ENCODE measurements around the gene WDFY1.

Gene WDFY1

GRCh38 chr2:223935459-223936125 lies 9.5 kb downstream of the WDFY1 start:
- H3K27ac ChIP-seq: no peak overlapping the region
- TF ChIP-seq CTCF (conservative IDR thresholded peaks at IDR 0.05): no peak

- no peak for TF ChIP-seq CTCF (conservative IDR thresholded peaks at IDR 0.05)
- no peak overlapping the region for H3K27ac ChIP-seq
Measured at GRCh38 chr2:223934870-223935269, 10.3 kb downstream of the WDFY1 start.

DNA sequence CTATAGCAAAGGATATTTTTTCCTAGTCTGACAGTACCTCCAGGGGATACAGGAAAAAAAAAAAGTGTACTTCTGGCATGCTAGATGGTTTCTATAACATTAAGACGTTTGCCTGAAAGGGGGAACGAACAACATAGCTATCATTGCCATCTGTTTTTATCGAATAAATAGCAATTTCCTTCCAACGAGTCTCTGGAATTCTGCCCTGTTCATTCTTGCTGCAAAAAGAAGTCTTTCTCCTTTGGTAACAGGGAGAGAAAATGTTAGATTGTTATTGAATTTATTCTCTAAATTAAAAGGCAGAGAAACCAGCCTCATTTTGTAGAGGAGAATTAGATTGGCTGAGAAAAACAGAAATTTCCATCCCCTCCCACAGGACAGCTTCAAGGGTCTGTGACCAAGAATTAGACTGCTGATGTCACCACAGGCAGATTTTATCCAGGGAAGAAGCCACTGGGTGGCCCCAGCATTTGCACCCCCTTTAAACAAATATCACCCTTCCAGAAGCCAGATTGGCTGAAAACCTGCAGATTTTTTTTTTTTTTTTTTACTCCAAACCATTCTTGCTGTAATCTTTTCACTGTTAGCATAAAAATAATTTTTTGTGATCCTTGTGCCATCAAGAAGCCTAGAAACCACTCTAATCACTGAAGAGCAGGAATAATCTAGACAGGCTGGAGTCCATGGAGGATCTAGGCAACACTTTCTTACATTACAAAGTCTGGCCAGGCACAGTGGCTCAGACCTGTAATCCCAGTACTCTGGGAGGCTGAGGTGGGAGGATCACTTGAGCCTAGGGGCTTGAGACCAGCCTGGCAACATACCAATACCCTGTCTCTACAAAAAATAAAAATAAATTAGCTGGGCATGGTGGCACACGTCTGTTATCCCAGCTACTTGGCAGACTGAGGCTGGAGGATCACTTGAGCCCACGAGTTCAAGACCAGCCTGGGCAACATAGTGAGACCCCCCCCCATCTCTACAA lies 12.0 kb downstream of the WDFY1 start:
- H3K27ac ChIP-seq: no peak overlapping the region

DNA sequence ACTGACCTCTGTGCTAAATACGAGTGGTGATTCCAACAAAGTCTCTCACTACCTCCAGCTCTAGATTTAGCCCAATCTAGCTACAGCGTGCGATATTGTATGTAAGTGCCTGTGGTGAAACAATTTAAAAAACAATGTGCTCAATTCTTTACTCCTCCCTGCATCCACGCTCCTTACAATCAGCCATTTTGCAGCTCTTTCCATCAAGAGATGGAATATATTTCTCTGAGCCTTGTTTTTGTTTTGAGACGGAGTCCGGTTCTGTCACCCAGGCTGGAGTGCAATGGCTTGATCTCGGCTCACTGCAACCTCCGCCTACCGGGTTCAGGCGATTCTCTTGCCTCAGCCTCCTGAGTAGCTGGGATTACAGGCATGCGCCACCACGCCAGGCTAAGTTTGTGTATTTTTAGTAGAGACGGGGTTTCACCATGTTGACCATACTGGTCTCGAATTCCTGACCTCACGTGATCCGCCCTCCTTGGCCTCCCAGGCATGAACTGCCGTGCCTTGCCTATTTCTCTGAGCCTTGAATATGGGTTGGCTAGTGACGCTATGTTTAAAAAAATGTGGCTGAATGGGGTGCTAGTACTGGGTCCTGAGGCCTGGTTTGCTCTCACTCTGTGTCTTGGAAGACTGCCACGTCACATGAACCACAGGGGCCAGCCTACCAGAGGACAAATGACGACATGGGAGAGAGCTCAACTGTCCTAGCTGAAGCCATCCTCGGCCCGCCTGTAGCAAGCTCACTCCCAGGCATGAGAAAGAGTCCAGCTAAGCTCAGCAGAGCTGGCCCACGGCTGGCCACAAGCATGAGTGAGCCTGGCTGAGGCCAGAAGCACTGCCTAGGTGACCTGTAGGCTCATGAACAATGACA lies 14.8 kb downstream of the WDFY1 start:
- H3K27ac ChIP-seq: peak overlapping the region; percentile 64
- TF ChIP-seq CTCF (conservative IDR thresholded peaks at IDR 0.05): no peak

More for the DNA sequence above, 12.0 kb downstream of the WDFY1 start:
- TF ChIP-seq CTCF (conservative IDR thresholded peaks at IDR 0.05): no peak

- no peak for TF ChIP-seq CTCF (conservative IDR thresholded peaks at IDR 0.05)
- peak overlapping the region; percentile 64 for H3K27ac ChIP-seq
Measured at GRCh38 chr2:223929571-223930102, 15.5 kb downstream of the WDFY1 start.

DNA sequence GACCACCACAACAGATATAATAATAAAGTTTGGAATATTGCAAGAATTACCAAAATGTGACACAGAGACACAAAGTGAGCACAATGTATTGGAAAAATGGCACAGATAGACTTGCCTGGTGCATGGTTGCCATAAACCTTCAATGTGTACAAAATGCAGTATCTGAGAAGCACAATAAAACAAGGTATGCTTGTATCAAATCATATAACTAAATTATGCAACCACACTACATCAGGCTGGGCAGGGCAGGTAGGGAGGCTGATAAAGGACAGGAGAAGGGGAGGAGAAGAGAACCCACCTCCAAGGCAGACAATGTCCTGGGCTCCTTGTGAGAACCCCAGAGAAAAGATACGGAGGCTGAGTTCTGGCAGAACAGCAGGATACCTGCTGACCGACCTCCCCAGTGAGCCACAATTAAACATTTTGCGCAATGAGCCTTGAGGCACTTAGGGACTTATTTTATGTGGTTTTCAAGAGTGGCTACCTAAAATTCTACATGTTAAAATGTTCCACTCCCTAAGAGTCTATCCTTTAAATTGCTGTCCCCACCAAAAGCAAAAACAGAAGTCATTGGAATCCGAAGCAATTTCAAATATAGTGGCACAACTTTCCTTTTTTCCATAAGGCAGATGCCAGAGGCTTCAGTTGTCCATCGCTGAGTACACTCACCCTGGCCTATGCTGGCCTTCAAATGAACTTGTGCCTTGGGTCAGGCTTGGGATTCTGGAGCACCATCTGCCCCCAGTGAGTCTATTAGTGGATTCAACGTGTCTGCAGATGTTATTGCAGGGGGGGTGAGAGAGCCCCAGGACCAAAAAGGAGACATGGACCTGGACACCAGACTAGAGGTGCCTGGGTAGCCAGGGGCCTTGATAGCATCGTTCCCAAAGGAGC lies 16.8 kb downstream of the WDFY1 start:
- no peak for TF ChIP-seq CTCF (conservative IDR thresholded peaks at IDR 0.05)
- peak overlapping the region; percentile 64 for H3K27ac ChIP-seq
